NCI-H1694 treated with DMSO at 0.1 percent for 48 hours (cell line): ENCODE results near the gene LINS1.
A peak's percentile ranks its signal among the peaks of the same experiment; 100 is the strongest.
"Not testable (repeated sequence)": the region's sequence is repeated elsewhere in the genome, so short reads cannot be mapped to it uniquely, and the experiment has no call there.

Source experiments
- DNase-seq: peaks from one replicate; lab custom pipeline; 2025; lab: John Stamatoyannopoulos, UW

The LINS1 gene

GRCh38 chr15:100602823-100603393, 924 bp upstream of the LINS1 start:
- no peak for DNase-seq

DNA sequence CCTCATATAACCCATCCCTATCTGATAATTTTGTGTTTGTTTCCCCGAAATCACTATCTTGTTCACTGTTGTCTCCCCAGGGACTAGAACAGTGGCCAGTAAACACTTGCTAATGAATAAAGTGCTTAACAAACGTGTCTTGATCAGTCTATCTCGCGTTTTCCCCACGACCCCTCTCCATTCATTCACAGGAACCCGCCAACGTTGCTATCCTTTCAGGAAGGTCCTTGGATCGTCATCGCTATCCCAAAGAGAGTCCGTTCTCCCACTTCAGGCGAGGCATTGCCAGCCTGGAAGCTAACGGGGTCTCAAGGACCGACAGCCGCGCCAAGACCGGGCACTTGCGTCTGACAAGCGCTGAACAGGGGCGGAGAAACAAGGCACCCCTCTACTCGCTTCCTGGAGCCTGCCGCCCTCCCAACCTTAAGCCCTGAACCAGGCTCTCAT, 344 bp downstream of the LINS1 start:
- DNase-seq, result no peak

- DNase-seq, result no peak
Measured at GRCh38 chr15:100601163-100601562, 821 bp downstream of the LINS1 start.

DNA sequence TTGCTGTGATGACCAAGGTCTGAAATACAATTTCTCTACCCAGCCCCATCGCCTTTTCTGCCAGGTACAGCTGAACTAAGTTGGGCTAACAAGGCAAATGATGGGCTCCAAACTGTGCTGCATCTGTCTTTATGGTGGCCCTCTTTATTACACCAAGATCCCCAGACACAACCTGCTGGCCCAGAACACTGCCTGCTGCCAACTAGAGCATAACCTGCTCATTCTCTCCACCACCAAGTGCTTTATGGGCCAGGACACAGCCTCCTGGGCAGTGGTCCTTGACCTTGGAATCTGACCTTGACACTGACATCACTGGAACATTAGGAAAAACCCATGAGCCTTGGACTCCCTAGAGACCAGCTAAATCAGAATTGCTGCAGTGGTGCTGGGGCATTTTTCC, 3.3 kb downstream of the LINS1 start:
- DNase-seq, result no peak

DNA sequence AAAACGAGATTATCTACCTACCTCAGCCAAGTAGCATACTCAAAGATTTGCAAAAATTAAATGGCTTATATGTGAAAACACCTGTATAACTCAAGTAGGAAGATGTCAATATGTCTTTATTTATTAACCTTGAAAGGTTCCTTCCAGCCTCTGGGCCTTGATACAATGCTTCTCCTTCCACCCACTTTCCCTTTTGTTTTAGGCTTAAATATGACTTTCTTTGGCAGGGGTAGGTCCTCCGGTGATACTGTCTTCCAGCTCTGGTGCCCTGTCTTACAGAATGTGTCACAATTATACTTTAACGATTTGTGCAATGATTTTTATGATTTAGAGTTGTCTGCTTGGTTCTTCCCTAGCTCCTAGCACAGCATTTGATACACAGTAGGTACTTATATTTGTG, 4.1 kb downstream of the LINS1 start:
- DNase-seq, result no peak

DNA sequence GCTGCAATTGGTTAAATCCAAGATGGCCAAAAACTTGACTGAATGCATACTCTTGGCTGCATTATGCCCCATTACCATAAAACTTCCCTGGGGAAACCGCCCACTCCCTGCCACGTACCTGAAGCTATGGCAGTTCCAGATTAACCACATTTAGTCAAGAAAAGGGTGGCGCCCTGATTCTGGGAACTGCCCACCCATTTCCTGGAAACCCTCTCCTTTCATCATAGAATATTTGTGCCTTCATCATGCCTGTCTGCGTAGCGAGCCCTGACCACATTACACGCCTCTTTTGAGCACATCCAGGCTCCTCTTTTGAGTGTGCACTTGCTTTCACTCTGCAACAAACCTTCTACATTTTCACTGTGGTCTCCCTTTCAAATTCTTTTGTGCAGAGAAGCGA, 5.2 kb downstream of the LINS1 start:
- no peak for DNase-seq

- DNase-seq, result no peak
Measured at GRCh38 chr15:100595964-100596363, 6.0 kb downstream of the LINS1 start.

GRCh38 chr15:100593431-100593830, 8.6 kb downstream of the LINS1 start:
- no peak for DNase-seq

DNA sequence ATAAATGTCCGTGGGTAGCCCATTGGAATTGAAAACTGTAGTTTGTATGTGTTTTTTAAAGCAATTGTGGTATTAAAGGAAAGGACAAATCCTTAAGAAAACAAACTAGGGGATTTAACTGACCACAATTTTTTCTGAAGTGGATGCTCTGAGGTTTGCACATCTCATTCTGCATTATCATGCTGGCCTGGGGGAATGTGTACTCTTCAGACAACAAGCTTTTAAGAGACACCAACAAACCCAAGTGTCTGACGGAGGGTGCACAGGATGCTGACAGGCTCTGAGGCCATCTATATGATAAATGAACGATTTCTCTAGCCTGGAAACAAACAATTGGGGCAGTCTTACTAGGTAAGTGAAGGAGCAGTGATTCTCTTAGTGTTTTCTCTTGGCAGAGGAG, 9.1 kb downstream of the LINS1 start:
- no peak for DNase-seq

DNA sequence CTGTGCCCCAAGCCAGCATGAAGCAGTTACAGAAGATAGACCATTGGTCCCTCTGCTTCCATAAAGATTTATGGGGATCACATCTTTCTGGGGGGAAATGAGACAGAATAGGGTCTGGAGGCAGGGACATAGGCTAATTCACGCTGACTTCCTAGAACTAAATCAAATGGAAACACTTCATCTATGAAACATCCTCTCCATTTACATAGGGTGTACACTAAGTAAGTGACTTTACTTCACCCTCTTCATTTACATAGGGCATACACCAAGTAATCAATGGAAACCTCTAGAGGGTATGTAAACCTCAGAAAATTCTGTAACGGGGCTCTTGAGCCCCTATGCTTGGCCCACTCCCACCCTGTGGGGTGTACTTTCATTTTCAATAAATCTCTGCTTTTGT, 10.1 kb downstream of the LINS1 start:
- no peak for DNase-seq

- not testable (repeated sequence) for DNase-seq
Measured at GRCh38 chr15:100591163-100591562, 10.8 kb downstream of the LINS1 start.

GRCh38 chr15:100588638-100589242, 13.2 kb downstream of the LINS1 start:
- no peak for DNase-seq

DNA sequence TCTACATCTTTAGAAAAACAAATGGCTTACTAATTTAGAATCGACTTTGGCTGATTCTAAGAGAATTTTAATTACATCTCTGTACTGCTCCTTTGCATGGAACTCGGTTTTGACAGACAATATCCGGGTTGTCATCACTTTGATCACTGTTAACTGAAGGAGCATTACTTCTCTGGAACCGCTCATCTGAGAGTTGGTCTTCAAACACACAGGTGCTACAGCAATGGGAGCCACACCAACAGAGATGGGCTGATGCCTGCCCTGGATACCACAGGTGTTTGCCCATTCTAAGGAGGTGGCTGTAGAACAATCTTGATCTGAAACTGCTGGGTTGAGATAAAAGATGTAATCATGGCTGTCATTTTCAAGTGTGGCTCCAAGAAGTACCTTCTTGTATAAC, 21.6 kb downstream of the LINS1 start:
- no peak for DNase-seq

DNA sequence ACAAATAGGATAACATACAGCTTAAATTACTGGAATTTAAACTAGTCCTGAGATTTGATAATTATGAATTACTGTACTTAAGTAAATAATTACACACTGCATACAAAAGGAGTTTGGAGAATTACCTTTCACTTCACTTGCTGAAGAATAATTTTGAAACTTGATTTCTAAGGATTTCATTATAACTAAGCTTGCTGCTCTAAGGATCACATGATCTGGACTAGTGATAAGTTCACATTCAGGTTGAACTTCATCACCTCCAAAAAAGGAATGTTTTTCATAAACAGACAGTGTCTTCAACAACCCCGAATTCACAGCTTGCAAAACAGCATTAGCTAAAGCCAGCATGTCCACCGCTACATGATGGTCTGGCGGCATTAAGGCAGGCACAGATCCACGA, 28.5 kb downstream of the LINS1 start:
- DNase-seq, result no peak

- DNase-seq, result peak; percentile 20
Measured at GRCh38 chr15:100572362-100572983, 29.5 kb downstream of the LINS1 start.

GRCh38 chr15:100571592-100572167, 30.3 kb downstream of the LINS1 start:
- no peak for DNase-seq

GRCh38 chr15:100570735-100571313, 31.2 kb downstream of the LINS1 start:
- no peak for DNase-seq

DNA sequence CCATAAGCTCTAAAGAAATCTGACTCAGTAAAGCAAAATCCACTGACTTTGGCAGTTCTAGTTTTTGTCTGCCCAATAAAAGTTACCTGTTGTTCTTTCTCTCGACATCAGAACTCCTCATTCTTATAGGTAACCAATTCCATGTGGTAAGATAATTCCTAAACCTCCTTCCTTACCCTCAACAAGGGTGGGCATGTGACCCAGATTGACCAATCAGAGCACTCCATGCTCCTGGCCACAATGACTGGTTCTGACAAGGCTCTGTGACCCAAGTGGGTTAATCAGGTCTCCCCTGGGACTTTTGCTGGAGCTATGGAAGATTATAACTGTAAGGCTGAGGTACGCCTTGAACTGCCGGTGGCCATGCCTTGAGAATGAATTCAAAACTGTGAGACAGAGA, 31.7 kb downstream of the LINS1 start:
- DNase-seq, result no peak

DNA sequence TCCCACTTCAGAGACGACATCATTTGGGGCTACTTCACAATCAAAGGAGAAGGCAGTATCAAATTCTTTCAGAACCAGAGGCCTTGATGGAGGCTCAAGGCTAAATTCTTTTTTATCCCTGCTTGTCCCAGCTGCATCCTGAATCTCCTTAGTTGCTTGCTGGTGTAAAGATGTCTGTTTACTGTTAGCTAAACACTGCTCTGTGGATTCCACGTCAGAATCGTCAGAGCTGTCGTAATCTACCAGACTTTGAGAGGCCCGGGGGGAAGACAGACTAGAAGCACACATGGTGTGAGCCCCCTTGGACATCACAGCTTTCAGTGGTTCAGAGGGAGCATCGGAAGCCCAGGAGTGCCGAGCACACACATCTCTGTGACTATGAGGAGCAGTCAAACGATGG, 32.6 kb downstream of the LINS1 start:
- DNase-seq, result no peak

- no peak for DNase-seq
Measured at GRCh38 chr15:100566850-100567628, 34.9 kb downstream of the LINS1 start.

GRCh38 chr15:100565591-100565990, 36.4 kb downstream of the LINS1 start:
- no peak for DNase-seq

DNA sequence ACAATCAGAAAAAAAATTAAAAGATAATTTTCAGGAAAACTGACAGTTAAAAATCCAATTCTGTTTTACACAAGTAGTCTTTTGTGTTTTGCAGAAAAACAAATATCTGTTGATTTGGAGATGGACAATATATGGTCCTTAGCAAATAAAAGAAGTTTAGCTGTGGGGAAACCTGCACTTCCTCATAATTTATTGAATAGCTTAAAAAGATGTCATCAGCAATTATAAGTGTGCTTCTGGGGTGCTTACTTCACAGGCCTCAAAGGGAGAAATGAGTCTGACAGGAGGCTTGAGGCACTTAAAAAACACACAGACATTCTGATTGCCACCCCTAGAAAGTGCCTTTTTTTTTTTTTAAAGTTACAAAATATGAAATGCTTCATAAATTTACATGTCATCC, 41.7 kb downstream of the LINS1 start:
- DNase-seq, result no peak
